Epithelial cell of esophagus (primary cell): ENCODE results near the gene PRCC.
A peak's percentile ranks its signal among the peaks of the same experiment; 100 is the strongest.

Experiments used
- DNase-seq: peaks from one replicate; pipeline ENCODE4 v3.0.0; 2010; ENCODE audit warnings: low read depth
- H3K4me3 ChIP-seq: 2 replicates; pipeline ENCODE4 v1.5.1; 2011; ENCODE audit warnings: mild to moderate bottlenecking, low read length, control low read depth
- CTCF ChIP-seq: IDR thresholded peaks from 2 replicates; pipeline ENCODE4 v1.5.1; 2011; ENCODE audit warnings: low read depth, mild to moderate bottlenecking, low read length, control low read depth, inconsistent platforms; ENCODE audit not compliant: insufficient read depth; ENCODE audit errors: missing control alignments

Gene PRCC

GRCh38 chr1:156815961-156816422 is 48.7 kb downstream of the PRCC start:
- H3K4me3 ChIP-seq, result no peak overlapping the region
- DNase-seq, result no peak
- TF ChIP-seq CTCF, result no peak

- TF ChIP-seq CTCF, result no peak
- peak; percentile 87 for DNase-seq
- no peak within 1 kb of the TSS for H3K4me3 ChIP-seq
Observed at GRCh38 chr1:156816561-156817328, 49.4 kb downstream of the PRCC start, which contains the start of gene SH2D2A. Gene SH2D2A, minus strand, starts transcription at chr1:156816848. Its CDS starts 140 bp downstream, at chr1:156816708.

GRCh38 chr1:156821801-156822200 is 54.5 kb downstream of the PRCC start:
- no peak for TF ChIP-seq CTCF
- DNase-seq, result no peak
- H3K4me3 ChIP-seq, result no peak overlapping the region

GRCh38 chr1:156822680-156823079 is 55.3 kb downstream of the PRCC start:
- DNase-seq, result no peak
- TF ChIP-seq CTCF, result no peak

GRCh38 chr1:156823210-156823790 is 56.0 kb downstream of the PRCC start:
- peak; percentile 55 for DNase-seq
- TF ChIP-seq CTCF, result no peak
- no peak overlapping the region for H3K4me3 ChIP-seq

More at GRCh38 chr1:156822680-156823079, 55.3 kb downstream of the PRCC start:
- no peak overlapping the region for H3K4me3 ChIP-seq

- TF ChIP-seq CTCF, result no peak
- H3K4me3 ChIP-seq, result no peak overlapping the region
- no peak for DNase-seq
Observed at GRCh38 chr1:156826630-156827029, 59.3 kb downstream of the PRCC start.
